ENCODE measurements around the gene NCK1.

The NCK1 gene

GRCh38 chr3:136909187-136909586 is 47.2 kb downstream of the NCK1 start:
- DNase-seq: peak; percentile 50

GRCh38 chr3:136910697-136911096 is 48.7 kb downstream of the NCK1 start:
- no peak for DNase-seq

GRCh38 chr3:136913168-136913567 is 51.2 kb downstream of the NCK1 start:
- no peak for DNase-seq

GRCh38 chr3:136914739-136915138 is 52.7 kb downstream of the NCK1 start:
- no peak for DNase-seq

GRCh38 chr3:136916223-136916622 is 54.2 kb downstream of the NCK1 start:
- no peak for DNase-seq

- no peak for DNase-seq
Measured at GRCh38 chr3:136919799-136920580, 58.0 kb downstream of the NCK1 start.

- no peak for DNase-seq
Measured at GRCh38 chr3:136920904-136921611, 59.0 kb downstream of the NCK1 start.

GRCh38 chr3:136925425-136926190 is 63.6 kb downstream of the NCK1 start:
- DNase-seq: no peak

GRCh38 chr3:136928240-136928639 is 66.2 kb downstream of the NCK1 start:
- no peak for DNase-seq

- DNase-seq: no peak
Measured at GRCh38 chr3:136929977-136930670, 68.1 kb downstream of the NCK1 start.

GRCh38 chr3:136931606-136932005 is 69.6 kb downstream of the NCK1 start:
- DNase-seq: no peak

- no peak for DNase-seq
Measured at GRCh38 chr3:136932523-136932922, 70.5 kb downstream of the NCK1 start.

- DNase-seq: no peak
Measured at GRCh38 chr3:136932978-136933772, 71.2 kb downstream of the NCK1 start.

GRCh38 chr3:136937175-136937574 is 75.2 kb downstream of the NCK1 start:
- DNase-seq: no peak

GRCh38 chr3:136937851-136938250 is 75.8 kb downstream of the NCK1 start:
- DNase-seq: no peak

- no peak for DNase-seq
Measured at GRCh38 chr3:136938334-136938733, 76.3 kb downstream of the NCK1 start.

- no peak for DNase-seq
Measured at GRCh38 chr3:136939489-136939888, 77.5 kb downstream of the NCK1 start.

GRCh38 chr3:136942803-136943202 is 80.8 kb downstream of the NCK1 start:
- no peak for DNase-seq

- no peak for DNase-seq
Measured at GRCh38 chr3:136943436-136943835, 81.4 kb downstream of the NCK1 start.

- DNase-seq: no peak
Measured at GRCh38 chr3:136946978-136947377, 85.0 kb downstream of the NCK1 start.

- DNase-seq: no peak
Measured at GRCh38 chr3:136947477-136947876, 85.5 kb downstream of the NCK1 start.

- DNase-seq: no peak
Measured at GRCh38 chr3:136949146-136949545, 87.1 kb downstream of the NCK1 start.

Data from NCI-H1105 (cell line).